NCI-H2107 (cell line): ENCODE results near the gene CD82.

Experiments used
- DNase-seq: peaks from one replicate; lab custom pipeline; 2025; lab: John Stamatoyannopoulos, UW

CD82 gene

DNA sequence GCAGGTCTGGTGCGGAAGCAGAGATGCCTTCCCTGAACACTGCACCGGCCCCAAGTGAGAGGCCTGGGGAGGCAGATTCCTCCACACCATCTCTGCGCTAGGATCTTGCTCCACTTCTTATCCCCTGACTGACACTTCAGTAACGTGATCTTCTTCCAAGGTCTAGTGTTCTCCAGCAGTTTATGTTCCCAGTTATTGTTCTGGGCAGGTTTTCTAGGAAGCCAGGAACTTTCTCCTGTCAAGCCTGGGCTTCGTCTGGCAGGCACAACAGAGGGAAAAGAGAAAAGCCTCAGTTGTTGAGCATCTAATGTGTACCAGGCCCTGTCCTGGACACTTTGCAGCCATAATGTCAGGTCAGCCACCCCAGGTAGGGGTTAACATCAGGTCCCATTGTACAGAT is 10.5 kb downstream of the CD82 start:
- DNase-seq = no peak

DNA sequence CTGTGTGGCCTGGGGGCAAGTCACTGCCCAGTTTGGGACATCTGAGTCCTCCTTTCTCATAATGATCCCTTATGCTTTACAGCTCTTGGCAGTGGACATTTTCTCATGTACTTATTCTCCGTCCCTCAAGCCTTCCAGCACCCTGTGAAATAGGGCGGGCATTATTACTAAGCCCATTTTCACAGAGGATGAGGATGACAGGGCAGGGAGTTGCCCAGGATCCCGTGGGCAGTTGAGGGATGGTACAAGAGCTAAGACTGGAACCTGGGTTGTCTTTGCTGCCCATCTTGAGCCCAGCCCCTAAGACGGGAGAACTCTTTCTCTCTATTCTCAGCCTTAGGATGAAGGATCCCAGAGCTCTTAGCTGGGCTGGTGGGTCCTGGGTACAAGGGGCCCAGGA is 11.2 kb downstream of the CD82 start:
- no peak for DNase-seq

DNA sequence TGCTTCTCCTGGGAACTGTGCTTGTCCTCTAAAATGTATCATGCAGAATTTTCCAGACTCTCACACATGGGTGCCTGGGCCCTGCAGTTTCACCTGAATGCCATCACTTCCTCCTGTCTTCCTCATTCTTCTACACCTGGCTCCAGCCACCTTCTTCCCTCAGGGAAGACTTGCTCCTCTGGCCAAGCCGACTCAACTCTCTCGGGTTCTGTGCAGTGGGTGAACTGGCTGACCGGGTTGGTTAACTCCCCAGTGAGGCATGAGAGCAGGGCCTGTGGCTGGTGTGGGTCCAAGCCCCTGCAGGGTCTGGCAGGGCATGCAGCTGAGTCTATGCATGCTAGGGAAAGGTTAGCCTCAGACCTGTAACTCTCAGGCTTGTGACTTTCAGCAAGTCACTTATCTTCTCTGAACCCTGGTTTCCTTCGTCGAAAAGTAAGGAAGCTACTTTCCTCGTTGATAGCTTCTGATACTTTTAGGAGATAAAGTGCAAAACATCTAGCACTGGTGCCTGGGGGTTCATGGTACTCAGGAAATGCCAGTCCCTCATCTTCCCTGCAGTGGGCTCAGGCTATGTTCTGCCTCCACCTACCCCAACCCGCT is 11.9 kb downstream of the CD82 start:
- DNase-seq = no peak

DNA sequence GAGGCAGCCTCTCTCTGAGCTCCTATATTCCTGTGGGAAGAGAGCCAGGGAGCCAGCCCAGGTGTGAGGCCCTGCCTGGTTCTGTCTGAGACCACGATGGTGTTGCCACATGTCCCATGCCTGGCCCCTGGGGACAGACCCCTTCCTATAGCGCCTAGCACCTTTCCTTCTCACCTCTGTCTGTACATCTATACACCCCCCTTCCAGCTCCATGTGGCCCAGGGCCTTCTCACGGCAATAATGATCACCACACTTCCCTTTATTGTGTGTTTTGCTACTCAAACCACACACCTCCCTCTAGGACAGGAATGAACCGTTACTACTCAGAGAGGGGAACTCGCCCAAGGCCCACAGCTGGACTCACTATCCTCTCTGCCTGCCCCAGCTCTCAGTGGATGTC is 12.8 kb downstream of the CD82 start:
- DNase-seq = no peak

DNA sequence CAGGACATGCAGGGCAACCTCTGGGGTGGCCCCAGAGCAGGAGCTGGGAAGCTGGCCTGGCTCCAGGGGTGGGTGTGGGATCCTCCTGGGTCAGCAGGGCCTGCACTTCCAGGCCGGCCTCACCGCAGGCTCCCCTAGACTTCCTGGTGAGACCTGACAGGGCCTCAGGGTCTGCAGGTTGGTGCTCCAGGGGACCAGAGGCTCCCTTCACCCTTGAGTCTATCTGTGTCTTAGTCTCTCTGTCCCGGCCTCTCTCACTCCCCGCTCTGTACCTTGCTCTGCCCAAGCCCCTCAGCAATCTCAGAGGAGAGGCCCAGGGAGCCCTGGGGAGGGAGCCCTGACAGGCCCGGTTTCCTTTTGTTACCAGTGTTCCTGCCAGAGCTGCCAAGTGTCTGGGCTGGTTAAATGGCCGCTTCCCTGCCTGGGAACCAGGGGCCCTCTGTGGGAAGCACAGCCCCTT is 13.9 kb downstream of the CD82 start:
- no peak for DNase-seq

DNA sequence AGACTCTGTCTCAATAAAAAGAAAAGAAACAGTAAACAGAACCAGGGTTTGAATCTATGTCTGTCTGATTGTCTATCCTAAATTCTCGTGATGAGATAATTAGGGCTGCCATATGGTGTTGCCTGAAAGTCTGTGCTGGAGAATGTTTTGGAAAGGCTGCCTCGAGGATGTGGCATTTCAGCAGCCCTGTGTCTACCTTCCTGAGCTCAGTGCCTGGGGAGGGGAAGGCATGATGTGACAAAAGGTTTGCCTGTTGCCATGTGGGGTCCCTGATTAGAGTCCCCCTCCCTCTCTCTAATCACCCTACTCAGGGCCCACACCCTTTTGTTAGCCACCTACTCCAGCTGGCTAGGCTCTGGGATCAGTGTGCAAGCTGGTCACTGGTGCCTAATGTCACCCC is 15.2 kb downstream of the CD82 start:
- DNase-seq = no peak

DNA sequence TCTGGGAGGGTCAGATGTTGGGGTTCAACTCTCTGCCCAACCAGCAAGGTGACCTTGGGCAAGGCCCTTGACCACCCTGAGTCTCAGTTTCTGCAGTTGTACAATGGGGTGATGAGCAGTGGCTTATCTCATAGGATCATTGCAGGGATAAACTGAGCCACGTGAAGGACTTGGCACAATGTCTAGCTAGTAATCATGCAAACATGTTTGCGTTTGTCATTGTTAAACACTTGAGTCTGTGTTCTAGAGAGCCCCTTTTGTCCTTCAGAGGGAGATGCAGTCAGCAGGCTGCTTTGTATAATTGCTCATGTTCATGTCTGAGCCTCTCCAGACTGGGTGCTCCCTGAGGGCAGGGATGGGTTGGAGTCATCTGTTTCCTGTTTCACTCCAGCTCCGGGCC is 15.8 kb downstream of the CD82 start:
- DNase-seq = no peak

DNA sequence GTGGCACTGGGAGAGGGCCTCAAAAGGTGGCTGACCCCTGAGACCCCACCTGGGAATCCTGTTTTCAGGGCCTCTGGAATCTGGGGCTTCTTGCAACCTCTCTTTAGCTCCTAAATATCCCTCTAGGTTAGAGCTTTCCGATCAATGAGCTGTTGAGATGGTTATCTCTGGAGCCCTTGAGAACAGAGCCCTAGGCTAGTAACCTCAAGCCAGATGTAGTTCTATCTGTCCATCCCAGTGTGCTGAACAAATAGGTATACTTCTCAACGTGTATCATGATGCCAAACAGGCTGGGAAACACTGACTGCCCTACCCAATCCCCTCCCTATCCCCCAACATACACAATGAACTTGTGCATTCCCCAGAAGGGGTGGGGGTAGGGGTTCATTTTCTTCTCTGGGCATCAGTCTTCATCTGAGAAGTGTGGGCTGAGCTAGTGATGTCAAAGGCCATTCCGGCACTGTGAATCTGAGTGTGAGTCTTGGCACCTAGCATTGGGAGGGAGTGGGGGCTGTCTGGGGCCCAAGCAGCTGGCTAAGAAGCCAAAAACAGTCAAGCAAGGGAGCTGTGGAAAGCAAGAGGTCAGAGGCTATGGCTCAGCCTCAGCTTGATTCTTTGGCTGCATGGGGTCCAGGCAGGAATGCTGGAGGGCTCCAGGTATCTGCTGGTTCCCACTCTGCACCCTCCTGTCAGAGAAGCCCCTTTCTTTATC is 17.3 kb downstream of the CD82 start:
- no peak for DNase-seq

DNA sequence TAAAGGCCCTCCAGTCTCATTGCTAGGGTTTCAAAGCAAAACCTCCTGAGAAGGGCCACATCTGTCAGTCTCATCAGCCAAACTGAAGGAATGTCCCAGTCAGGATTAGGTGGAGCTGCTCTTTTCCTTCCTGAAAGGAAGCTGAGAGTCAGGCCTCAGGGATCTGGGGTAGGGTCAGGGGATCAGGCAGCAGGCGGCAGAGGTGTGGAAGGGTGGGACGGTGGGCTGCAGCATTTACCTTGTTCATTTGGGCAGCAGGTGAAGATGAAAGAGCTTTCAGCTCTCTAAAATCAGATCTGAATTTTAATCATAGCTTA is 17.8 kb downstream of the CD82 start:
- no peak for DNase-seq

DNA sequence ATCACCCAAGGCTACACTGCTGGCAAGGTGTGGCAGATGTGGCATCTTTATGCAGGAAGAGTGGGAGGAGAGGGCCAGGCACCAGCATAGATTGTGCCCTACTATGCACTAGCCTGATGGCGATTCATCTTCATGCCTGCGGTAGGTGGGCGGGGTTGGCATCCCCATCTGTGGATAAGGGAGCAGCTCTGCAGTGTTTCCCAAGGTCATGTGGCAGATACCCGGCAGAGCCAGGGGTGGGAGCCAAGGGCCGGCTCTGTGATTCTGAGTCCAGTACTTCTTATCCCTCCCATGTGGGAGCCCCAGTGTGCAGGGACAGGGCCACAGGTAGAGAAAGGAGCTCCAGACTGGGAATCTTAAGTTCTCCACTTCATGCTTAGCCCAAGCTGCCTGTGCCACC is 20.0 kb downstream of the CD82 start:
- no peak for DNase-seq

DNA sequence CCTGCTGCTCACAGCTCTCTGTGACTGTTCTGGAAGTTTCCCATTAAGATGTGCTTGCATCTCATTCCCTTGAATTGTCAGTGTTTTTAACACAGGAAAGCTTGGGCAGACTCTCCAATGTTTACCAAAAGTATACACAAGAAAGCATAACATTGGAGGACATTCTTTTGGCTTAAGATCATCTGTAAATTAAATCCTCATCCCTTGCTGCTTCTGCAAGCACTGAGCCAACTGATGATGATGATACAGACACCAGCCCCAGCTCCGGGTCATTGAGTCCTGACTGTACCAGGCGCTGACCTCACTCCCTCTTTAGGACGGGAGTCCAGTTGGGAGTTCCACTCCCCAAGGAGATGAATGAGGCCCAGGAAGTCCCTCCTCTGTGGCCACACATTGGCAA is 23.8 kb downstream of the CD82 start:
- DNase-seq = no peak

DNA sequence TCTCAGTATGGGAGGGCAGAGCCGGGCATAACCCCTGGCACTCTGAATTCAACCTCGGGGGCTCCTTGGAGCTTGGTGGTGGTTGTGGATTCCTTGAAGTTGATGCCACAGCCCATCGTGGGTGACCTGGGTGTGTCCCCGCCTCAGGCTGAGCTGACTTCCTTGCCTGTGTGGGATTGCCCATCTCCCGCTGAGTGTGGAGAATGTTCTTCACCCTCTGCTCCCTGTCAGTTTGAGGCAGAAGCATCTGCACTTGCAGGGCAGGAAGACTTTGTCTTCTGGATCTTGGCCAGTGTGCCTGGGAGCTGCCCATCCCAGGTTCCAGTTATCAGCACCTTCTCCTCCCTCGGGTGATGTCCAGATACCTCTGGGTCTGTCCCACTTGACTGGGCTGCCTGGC is 25.3 kb downstream of the CD82 start:
- no peak for DNase-seq

DNA sequence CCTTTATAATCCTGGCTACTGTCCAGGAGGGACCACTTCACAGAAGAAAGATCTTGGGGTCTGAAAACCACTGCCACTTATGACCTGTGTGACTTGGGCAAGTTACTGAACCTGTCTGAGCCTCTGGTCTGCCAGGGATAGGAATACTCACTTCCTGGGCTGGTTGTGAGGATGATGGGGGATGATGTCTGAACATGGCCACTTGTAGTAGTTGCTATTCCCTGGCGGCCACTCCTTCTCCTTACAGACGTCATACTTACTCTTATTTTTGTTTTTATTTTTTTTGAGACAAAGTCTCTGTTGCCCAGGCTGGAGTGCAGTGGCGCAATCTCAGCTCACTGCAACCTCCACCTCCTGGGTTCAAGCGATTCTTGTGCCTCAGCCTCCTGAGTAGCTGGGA is 26.1 kb downstream of the CD82 start:
- DNase-seq = no peak

DNA sequence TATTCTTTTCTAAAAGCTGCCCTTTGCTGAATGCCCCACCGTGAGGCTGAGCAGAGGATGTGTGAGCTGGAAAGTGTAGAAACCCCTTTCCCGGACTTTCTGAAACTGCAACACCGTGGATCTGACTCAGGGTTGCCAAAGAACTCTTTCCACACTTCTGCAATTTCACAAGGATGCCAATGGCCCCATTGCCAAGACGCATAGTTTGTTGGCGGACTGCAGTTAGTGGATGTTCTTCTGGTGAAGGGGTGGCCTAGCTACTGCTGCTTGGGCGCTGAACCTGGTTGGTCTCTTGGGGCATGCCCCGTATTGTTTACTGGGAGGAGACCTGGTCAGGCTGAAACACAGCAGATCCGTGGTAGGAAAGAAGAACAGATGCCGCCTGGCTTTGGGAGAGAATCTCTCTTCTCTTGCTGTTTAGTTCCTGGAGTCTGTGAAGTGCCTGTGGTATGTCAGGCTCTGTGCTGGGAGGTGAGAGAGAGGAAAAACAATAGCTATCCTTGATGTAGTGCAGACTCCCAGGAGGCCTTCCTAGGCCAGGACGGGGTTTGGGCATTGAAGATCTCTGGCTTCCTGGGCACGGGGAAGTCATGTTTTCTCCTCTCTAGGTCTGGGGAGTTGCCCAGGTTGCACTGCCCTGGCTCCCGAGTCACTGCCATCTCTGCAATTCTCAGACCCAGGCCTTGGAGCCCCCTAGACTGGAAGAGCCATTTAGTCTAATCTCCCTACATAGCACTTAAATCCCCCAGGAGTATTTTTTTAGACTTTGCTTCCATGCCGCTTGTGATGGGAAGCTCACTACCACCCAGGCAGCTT is 26.9 kb downstream of the CD82 start:
- DNase-seq = no peak

DNA sequence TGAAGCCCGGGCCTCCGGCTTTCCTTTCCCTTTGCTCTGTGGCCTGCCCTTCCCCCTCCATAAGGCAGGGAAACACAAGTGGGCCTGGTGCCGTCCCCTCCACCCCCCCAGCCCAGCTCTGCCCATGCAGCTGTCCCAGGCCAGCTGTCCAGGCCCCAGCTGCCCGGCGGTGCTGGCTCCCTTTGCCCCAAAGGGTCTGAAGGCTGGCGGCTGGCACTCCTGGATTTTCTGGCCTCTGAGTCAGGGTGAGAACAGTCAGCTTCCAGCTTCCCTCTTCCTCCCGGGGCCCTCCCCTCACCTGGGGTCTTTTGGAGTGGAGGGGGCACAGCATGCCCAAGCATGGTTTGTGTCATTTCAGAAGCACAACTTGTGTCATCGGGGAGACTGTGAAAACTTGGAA is 27.8 kb downstream of the CD82 start:
- no peak for DNase-seq

DNA sequence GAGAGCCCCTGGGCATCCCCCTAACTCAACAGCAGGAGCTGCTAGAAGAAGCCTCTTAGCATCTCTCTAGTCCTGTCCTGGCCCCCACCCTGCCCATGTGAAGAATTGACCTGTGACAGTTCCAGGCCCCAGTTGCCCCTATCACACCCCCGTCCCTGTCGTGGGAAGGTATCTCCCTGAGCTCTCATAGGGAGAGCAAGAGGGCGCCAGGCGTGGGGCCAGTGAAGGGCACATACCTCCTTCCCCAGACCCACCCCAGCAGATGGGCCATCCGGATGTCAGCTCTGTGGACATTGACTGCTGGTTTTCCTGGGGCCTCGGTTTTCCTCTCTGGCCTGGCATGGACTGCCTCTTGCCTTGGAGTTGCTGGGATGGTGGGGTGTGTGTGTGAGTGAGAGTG is 29.5 kb downstream of the CD82 start:
- DNase-seq = no peak

DNA sequence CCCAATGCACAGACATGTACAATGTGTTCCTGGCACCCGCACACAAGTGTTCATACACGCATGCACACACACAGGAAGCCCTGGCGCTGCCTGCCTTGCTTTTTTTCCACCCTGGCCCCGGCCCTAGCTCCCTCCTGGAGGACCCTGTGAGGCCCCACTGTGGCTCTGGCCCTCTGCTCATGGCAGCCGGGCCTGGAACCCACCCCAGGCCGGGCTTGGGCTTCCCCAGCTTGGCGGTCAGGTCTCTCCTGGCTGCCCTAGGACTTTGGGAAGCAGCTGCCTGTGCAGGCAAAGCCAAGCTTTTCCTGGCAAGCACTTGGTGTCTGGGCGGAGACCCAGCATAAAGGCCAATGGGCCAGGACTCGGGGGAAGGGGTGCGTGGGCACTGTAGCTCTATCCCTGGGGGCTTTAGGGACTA is 30.5 kb downstream of the CD82 start:
- no peak for DNase-seq

DNA sequence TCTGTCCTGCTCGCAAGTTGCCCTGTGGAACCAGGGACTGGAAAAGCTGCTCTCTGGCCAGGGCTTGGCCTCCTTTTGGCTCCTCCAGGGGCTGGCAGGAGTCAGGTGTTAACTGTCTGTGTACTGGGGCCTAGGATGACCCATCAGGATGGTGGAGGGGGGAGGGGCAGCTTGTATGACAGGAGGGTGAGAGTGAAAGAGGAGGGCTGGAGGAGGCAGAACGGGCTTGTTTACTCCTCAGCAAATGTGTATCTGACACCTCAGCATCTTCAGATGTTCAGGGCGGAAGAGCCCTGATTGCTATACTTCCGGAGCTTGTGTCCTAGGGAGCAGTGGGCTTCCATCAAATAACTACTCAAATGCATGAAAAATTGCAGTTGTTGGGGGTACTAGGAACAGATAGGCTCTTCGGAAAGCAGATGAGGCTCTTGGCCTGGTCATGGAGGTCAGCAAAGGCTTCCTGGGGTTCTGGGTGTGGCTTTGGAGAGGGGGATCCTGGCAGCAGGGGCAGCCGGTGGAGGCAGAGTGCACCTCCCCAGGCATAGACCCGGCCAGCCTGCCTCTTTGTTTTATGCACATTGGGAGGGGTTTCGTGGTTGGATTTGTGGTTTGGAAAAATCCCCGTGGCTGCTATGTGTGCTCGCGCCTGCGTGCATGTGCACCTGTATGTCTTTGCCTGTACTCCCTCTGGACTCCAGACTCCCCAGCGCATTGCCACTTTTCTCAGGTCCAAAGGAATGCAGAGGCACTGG is 31.2 kb downstream of the CD82 start:
- DNase-seq = no peak

DNA sequence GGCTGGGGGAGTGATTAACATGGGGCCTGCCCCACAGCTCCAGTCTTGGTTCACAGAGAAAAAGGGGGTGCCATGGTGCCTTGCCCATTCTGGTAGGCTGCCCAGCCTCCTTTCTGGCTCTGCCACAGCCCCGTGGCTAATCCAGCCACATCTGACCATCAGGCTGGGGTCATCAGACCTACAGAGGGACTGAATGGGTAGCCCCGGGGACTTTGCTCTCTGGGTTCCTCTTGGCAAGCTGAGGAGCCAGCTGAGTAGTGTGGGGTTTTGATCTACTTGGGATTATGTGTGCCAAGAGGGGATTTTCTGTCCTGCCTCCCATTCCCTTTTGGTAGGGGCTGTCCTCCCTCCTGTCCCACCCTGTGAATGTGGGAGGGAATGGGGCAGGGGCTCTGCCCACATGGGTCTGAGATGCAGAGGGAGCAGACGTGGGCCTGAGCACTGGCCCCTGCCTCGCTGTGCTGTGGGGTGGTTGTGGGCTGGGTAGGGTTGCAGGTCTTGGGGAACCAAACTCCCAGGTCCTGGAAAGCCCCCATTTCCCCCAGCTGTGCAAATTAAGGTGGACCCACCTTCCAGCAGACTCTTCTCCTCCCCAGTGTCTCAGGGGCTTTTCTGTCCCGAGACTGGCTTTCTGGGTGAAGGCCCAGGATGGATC is 32.0 kb downstream of the CD82 start:
- no peak for DNase-seq

DNA sequence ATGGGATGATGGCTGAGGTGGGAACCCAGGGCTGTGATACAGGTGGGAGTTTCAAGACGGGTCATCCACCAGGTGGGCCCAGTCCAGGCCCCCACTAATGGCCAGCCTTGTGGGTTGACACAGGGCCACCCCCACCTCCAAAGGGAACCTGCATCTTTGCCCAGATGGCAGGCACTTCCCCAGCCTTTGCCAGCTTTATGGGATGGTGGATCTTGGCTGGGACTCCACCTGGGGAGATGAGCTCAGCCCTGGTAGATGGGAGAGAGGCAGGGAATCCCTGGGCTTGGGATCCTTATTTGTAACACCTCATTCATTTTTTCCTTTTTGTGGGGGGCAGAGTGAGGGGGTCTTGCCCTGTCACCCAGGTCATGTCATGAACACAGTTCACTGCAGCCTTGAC is 33.4 kb downstream of the CD82 start:
- no peak for DNase-seq

DNA sequence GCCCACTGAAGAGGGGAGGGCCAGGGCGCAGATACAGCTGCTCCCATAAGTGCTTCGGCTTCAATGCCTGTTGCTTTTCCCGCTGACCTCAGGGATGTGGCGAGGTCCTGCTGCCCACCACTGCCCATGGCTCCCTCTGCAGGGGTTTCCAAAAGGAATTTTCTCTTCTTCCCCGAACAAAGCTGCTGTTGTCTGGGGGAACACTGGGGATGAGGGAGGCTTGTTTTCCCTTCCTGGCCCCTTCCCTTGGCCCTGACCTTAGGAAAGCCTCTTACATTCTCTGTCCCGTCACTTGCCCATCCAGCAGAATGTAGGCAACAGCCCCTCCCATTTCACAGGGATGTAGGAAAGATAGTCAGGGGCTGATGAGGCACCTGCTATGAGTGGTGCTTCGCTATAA is 34.8 kb downstream of the CD82 start:
- no peak for DNase-seq

DNA sequence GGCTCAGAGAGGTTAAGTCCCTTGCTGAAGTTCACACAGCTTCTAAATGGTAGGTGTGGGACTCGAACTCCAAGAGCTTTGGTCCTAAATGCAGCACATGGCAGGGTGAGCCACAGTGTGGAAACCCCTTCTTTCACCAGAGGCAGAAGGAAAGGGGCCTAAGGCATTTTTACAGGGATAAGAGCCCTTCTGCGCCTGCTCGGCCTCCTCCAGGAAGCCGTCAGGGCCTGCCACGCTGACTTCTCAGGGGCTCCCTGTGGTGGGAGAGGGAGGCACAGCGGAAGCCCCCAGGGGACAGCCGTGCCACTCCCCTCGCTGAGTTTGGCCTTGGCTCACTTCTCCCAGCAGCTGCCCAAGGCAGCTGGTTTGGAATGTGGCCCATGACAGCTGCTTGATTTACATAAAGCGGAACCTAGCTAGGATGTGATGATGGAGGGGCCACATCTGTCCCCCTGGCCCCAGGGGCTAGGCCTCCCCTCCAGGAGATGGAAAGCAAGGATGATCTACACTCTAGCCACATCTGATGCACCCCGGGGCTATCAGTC is 35.4 kb downstream of the CD82 start:
- no peak for DNase-seq
